Measurements from ENCODE around the gene CEP162.
"Not testable (repeated sequence)": the region's sequence is repeated elsewhere in the genome, so short reads cannot be mapped to it uniquely, and the experiment has no call there.

CEP162 gene

DNA sequence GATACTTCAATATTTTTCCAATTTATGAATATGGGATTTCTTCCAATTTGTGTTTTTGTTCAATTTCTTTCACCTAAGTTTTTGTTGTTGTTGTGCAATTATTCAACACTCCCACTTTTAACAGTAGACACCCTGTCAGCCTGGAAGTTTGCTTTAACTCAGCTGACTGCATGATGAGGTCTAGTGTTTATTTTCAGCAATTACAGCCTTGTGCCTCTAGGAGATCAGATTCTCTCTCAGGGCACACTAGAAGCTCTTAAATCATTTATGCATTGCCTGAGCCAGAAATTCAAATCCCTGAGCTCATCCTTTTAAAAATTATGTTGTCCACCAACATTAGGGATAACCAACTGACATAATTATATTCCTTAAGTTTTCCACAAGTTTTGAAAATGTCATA is 108.2 kb downstream of the CEP162 start:
- H3K27me3 Mint-ChIP-seq (ENCODE audit: low read depth) = peaks cover 3% of the 10 kb centered on the region
- H3K36me3 Mint-ChIP-seq (ENCODE audit: low read depth) = peaks cover 31% of the 10 kb centered on the region
- peaks cover 15% of the 10 kb centered on the region for H3K9me3 Mint-ChIP-seq
- TF ChIP-seq, protein P1, sequence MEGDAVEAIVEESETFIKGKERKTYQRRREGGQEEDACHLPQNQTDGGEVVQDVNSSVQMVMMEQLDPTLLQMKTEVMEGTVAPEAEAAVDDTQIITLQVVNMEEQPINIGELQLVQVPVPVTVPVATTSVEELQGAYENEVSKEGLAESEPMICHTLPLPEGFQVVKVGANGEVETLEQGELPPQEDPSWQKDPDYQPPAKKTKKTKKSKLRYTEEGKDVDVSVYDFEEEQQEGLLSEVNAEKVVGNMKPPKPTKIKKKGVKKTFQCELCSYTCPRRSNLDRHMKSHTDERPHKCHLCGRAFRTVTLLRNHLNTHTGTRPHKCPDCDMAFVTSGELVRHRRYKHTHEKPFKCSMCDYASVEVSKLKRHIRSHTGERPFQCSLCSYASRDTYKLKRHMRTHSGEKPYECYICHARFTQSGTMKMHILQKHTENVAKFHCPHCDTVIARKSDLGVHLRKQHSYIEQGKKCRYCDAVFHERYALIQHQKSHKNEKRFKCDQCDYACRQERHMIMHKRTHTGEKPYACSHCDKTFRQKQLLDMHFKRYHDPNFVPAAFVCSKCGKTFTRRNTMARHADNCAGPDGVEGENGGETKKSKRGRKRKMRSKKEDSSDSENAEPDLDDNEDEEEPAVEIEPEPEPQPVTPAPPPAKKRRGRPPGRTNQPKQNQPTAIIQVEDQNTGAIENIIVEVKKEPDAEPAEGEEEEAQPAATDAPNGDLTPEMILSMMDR (IDR thresholded peaks at IDR 0.05; ENCODE audit: unreplicated experiment in 3 of 3) = no peak
- H3K4me3 Mint-ChIP-seq = no peak overlapping the region
- no peak overlapping the region for H3K27ac Mint-ChIP-seq
- no peaks in the 10 kb centered on the region for H3K4me1 Mint-ChIP-seq

DNA sequence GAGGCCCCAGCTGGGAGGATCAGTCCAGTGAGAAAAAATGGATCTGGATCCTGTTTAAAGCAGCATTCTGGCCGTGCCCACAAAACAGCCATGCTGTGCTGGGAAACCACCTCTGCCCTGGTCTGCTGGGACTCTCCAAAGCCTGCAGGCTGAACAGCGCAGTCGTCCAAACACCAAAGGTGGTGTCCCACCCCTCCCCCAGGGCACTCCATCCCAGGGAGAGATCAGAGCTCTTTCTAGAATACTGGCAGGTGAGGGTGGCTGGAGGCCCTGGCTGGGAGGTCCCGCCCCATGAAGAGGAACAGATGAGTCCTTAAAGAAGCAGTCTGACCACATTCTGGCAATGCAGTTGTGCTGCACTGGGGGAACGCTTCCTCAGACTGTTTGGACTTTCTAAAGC is 109.3 kb downstream of the CEP162 start:
- TF ChIP-seq, protein P1 (IDR thresholded peaks at IDR 0.05; ENCODE audit: unreplicated experiment in 3 of 3) = no peak
- Mint-ChIP-seq H3K4me1 (no peaks in the 10 kb centered on the region), H3K36me3 (ENCODE audit: low read depth) (peaks cover 20% of the 10 kb centered on the region), H3K4me3 (no peak overlapping the region), H3K9me3 (peaks cover 18% of the 10 kb centered on the region), H3K27me3 (ENCODE audit: low read depth) (peaks cover 3% of the 10 kb centered on the region), H3K27ac (no peak overlapping the region)

DNA sequence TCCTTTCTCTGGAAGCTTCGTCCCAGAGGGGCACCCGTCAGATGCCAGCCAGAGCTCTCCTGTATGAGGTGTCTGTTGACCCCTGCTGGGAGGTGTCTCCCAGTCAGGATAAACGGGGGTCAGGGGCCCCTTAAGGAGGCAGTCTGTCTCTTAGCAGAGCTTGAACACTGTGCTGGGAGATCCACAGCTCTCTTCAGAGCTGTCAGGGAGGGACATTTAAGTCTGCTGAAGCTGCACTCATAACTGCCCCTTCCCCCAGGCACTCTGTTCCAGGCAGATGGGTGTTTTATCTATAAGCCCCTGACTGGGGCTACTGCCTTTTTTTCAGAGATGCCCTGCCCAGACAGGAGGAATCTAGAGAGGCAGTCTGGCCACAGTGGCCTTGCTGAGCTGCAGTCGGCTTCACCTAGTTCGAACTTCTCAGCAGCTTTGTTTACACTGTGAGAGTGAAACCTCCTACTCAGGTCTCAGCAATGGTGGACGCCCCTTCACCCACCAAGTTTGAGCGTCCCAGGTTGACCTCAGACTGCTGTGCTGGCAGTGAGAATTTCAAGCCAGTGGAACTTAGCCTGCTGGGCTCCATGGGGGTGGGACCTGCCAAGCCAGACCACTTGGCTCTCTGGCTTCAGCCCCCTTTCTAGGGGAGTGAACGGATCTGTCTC is 112.4 kb downstream of the CEP162 start:
- H3K9me3 Mint-ChIP-seq = peaks cover 18% of the 10 kb centered on the region
- not testable (repeated sequence) for H3K27ac Mint-ChIP-seq; H3K36me3 Mint-ChIP-seq (ENCODE audit: low read depth)

DNA sequence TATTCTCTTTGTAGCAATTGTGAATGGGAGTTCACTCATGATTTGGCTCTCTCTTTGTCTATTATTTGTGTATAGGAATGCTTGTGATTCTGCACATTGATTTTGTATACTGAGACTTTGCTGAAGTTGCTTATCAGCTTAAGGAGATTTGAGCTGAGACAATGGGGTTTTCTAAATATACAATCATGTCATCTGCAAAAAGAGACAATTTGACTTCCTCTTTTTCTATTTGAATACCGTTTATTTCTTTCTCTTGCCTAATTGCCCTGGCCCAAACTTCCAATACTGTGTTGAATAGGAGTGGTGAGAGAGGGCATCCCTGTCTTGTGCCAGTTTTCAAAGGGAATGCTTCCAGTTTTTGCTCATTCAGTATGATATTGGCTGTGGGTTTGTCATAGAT is 116.1 kb downstream of the CEP162 start:
- not testable (repeated sequence) for H3K27me3 Mint-ChIP-seq (ENCODE audit: low read depth); H3K27ac Mint-ChIP-seq; H3K36me3 Mint-ChIP-seq (ENCODE audit: low read depth); H3K4me3 Mint-ChIP-seq; H3K4me1 Mint-ChIP-seq
- peaks cover 13% of the 10 kb centered on the region for H3K9me3 Mint-ChIP-seq

More for the DNA sequence above, 112.4 kb downstream of the CEP162 start:
- not testable (repeated sequence) for H3K27me3 Mint-ChIP-seq (ENCODE audit: low read depth); H3K4me3 Mint-ChIP-seq; H3K4me1 Mint-ChIP-seq

DNA sequence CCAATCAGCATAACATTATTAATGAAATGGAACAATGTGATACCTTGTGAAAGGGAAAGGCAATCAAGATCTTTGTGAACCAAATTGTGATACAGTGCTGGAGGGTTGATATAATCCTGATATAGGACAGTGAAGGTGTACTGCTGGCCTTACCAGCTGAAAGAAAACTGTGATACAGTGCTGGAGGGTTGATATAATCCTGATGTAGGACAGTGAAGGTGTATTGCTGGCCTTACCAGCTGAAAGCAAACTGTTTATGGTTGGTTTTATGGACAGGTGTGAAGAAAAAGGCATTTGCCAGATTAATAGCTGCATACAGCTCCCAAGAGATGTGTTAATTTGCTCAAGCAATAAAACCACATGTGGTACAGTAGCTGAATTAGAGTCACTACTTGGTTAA is 119.9 kb downstream of the CEP162 start:
- Mint-ChIP-seq H3K9me3 (peaks cover 8% of the 10 kb centered on the region), H3K4me1 (no peaks in the 10 kb centered on the region), H3K36me3 (ENCODE audit: low read depth) (no peaks in the 10 kb centered on the region), H3K4me3 (no peak overlapping the region), H3K27me3 (ENCODE audit: low read depth) (no peaks in the 10 kb centered on the region), H3K27ac (no peak overlapping the region)
- TF ChIP-seq, protein P1 (IDR thresholded peaks at IDR 0.05; ENCODE audit: unreplicated experiment in 3 of 3) = no peak

DNA sequence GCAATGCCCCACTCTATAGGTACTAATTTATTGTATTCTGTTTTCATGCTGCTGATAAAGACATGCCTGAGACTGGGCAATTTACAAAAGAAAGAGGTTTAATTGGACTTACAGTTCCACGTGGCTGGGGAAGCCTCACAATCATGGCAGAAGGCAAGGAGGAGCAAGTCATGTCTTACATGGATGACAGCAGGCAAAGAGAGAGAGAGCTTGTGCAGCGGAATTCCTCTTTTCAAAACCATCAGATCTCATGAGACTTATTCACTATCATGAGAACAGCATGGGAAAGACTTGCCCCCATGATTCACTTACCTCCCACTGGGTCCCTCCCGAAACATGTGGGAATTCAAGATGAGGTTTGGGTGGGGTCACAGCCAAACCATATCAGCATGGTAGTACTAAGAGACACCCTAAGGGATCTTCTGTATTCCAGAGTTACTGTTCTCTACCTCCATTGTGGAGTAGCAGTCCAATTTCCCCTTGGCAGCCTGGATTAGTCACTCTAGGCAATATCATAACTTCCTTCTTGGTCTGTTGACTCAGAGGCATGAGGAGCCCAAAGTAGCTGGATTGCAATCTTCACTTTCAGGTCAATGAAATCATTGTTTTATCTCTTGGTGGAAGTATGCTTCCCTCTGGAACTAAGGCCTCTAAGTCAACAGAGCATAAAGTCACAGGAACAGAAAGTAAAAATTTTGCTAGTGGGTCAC is 122.1 kb downstream of the CEP162 start:
- H3K27ac Mint-ChIP-seq; H3K9me3 Mint-ChIP-seq; H3K36me3 Mint-ChIP-seq (ENCODE audit: low read depth); H3K27me3 Mint-ChIP-seq (ENCODE audit: low read depth); H3K4me3 Mint-ChIP-seq; H3K4me1 Mint-ChIP-seq: not testable (repeated sequence)

DNA sequence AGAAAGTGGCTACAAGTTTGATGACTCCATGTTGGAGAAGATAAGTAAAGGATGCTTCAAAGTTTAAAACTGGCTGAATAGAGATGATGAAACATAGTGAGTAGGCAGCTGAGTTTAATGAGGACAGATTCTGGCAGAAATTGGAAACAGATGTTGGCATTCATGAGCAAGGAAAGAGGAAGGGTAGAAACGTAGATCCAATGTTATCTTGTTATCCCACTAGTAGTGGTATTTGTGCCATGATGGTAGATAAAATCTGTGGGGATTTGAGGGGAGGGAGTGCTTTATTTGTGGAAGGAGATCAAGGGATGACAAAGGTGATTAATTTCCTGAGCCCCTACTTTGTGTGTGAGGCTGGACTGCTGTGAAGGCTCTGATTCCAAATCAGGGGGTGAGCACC is 124.4 kb downstream of the CEP162 start:
- no peaks in the 10 kb centered on the region for H3K4me1 Mint-ChIP-seq
- H3K9me3 Mint-ChIP-seq = peaks cover 6% of the 10 kb centered on the region
- no peaks in the 10 kb centered on the region for H3K36me3 Mint-ChIP-seq (ENCODE audit: low read depth)
- no peak overlapping the region for H3K27ac Mint-ChIP-seq
- no peaks in the 10 kb centered on the region for H3K27me3 Mint-ChIP-seq (ENCODE audit: low read depth)
- no peak overlapping the region for H3K4me3 Mint-ChIP-seq
- TF ChIP-seq, protein P1 (IDR thresholded peaks at IDR 0.05; ENCODE audit: unreplicated experiment in 3 of 3) = no peak

Data from nephron (organoid).